Thoracic aorta (tissue), 2 donors: ENCODE data around the gene GPR34. TPM values are rescaled to one million over a fixed set of nuclear protein-coding genes. Genes with fewer than 3 reads are reported as not detected.

ENCODE experiments used
- ATAC-seq: fragments of 150-250 bp; one replicate; pipeline ENCODE4 v1.8.0; 2017; ENCODE audit warnings: low read depth; ENCODE audit not compliant: insufficient number of reproducible peaks, low FRiP score
- DNase-seq: peaks from one replicate; pipeline ENCODE4 v3.0.0-alpha.2; 2020; ENCODE audit warnings: low spot score
- H3K27ac ChIP-seq, 2 donors: fragments of 200-600 bp; sonication (generic); 1 replicate in 1 of 2; 2 replicates in 1 of 2; pipeline ENCODE4 v1.5.1; 2016; ENCODE audit warnings: mild to moderate bottlenecking in 2 of 2, moderate library complexity in 2 of 2
- H3K27me3 ChIP-seq: fragments of 200-600 bp; sonication (generic); replicated peaks from 2 replicates; pipeline ENCODE4 v1.6.0; 2016; ENCODE audit warnings: mild to moderate bottlenecking; ENCODE audit not compliant: insufficient read depth
- H3K36me3 ChIP-seq: fragments of 200-600 bp; sonication (generic); one replicate; pipeline ENCODE4 v1.5.1; 2016
- H3K4me1 ChIP-seq, 2 donors: fragments of 200-600 bp; sonication (generic); 1 replicate in 1 of 2; 2 replicates in 1 of 2; pipeline versions ENCODE4 v1.5.1 to v1.6.0; 2016; ENCODE audit warnings: low read depth in 2 of 2, mild to moderate bottlenecking in 1 of 2; ENCODE audit not compliant: control insufficient read depth in 1 of 2
- H3K4me3 ChIP-seq: fragments of 200-600 bp; sonication (generic); 2 replicates; pipeline ENCODE4 v1.5.1; 2016; ENCODE audit warnings: mild to moderate bottlenecking
- H3K9me3 ChIP-seq: fragments of 200-600 bp; sonication (generic); 2 replicates; pipeline ENCODE4 v1.5.1; 2016
- CTCF ChIP-seq: fragments of 200-600 bp; sonication (generic); IDR thresholded peaks from one replicate; pipeline ENCODE4 v1.5.1; 2019; ENCODE audit warnings: antibody characterized with exemption
- total RNA-seq, 2 donors: library from RNA; depleted of rRNA; stranded (reverse); fragments of >200 nt; gene quantifications; one replicate each; pipeline versions ENCODE4 v1.1.0 to v1.2.3, GENCODE V29; 2016

GPR34 gene
- total RNA-seq, 2 donors from 2014 or later: 28.0 to 38.6 TPM

- H3K9me3 ChIP-seq: no peaks in the 10 kb centered on the region
- no peak for ATAC-seq
- H3K4me3 ChIP-seq: peak overlapping the region; percentile 29
- H3K27ac ChIP-seq: no peak overlapping the region
- no peaks in the 10 kb centered on the region for H3K27me3 ChIP-seq
- H3K4me1 ChIP-seq: peaks cover 0 to 33% of the 10 kb centered on the region in 2 donors
- no peak for TF ChIP-seq CTCF
- DNase-seq: no peak
- H3K36me3 ChIP-seq: no peaks in the 10 kb centered on the region
Observed at GRCh38 chrX:41689711-41690110, 938 bp downstream of the GPR34 start.

- ATAC-seq: no peak
- Histone ChIP-seq H3K4me3 (peak overlapping the region; percentile 9), H3K36me3 (no peaks in the 10 kb centered on the region), H3K4me1 (peaks cover 0 to 36% of the 10 kb centered on the region in 2 donors), H3K9me3 (no peaks in the 10 kb centered on the region), H3K27me3 (no peaks in the 10 kb centered on the region), H3K27ac (peak overlapping the region; percentile 41 to 72)
- TF ChIP-seq CTCF: no peak
- no peak for DNase-seq
Observed at GRCh38 chrX:41692162-41692749, 3.5 kb downstream of the GPR34 start.

- Histone ChIP-seq H3K27ac (peak overlapping the region; percentile 41 to 72), H3K4me1 (peaks cover 0 to 36% of the 10 kb centered on the region in 2 donors), H3K36me3 (no peaks in the 10 kb centered on the region), H3K9me3 (no peaks in the 10 kb centered on the region), H3K4me3 (no peak overlapping the region), H3K27me3 (no peaks in the 10 kb centered on the region)
- no peak for ATAC-seq
- no peak for DNase-seq
- no peak for TF ChIP-seq CTCF
Observed at GRCh38 chrX:41693024-41693423, 4.3 kb downstream of the GPR34 start.

- Histone ChIP-seq H3K9me3 (no peaks in the 10 kb centered on the region), H3K4me3 (no peak overlapping the region), H3K27me3 (no peaks in the 10 kb centered on the region), H3K4me1 (peaks cover 0 to 32% of the 10 kb centered on the region in 2 donors), H3K36me3 (no peaks in the 10 kb centered on the region), H3K27ac (peak overlapping the region in 1 of 2 donors; percentile 17)
- no peak for DNase-seq
- ATAC-seq: peak; percentile 50
- TF ChIP-seq CTCF: no peak
Observed at GRCh38 chrX:41695426-41695825, 6.7 kb downstream of the GPR34 start.

GRCh38 chrX:41703574-41704029 is 14.8 kb downstream of the GPR34 start:
- H3K4me1 ChIP-seq: peaks cover 0 to 18% of the 10 kb centered on the region in 2 donors
- H3K4me3 ChIP-seq: no peak overlapping the region
- no peaks in the 10 kb centered on the region for H3K36me3 ChIP-seq
- no peaks in the 10 kb centered on the region for H3K27me3 ChIP-seq
- ATAC-seq (no peak), DNase-seq (no peak)
- H3K9me3 ChIP-seq: no peaks in the 10 kb centered on the region
- TF ChIP-seq CTCF: no peak
- H3K27ac ChIP-seq: no peak overlapping the region
